OCI-M2 (cell line): ENCODE measurements around the gene HAND1.

Experiments
- DNase-seq: peaks from one replicate; lab custom pipeline; 2025; ENCODE audit not compliant: unreplicated experiment; lab: John Stamatoyannopoulos, UW

The HAND1 gene

GRCh38 chr5:154506049-154506715 lies 28.2 kb upstream of the HAND1 start:
- DNase-seq, result no peak

GRCh38 chr5:154505567-154505966 lies 27.5 kb upstream of the HAND1 start:
- no peak for DNase-seq

GRCh38 chr5:154503698-154504039 lies 25.6 kb upstream of the HAND1 start:
- no peak for DNase-seq

GRCh38 chr5:154502180-154502579 lies 24.2 kb upstream of the HAND1 start:
- no peak for DNase-seq

- no peak for DNase-seq
These were observed 23.5 kb upstream of the HAND1 start for GRCh38 chr5:154501566-154501965.

- DNase-seq, result no peak
These were observed 21.0 kb upstream of the HAND1 start for GRCh38 chr5:154498994-154499393.

- no peak for DNase-seq
These were observed 20.6 kb upstream of the HAND1 start for GRCh38 chr5:154498591-154498990.

- DNase-seq, result no peak
These were observed 16.0 kb upstream of the HAND1 start for GRCh38 chr5:154494036-154494435.

- DNase-seq, result no peak
These were observed 15.2 kb upstream of the HAND1 start for GRCh38 chr5:154493274-154493673.

GRCh38 chr5:154491941-154492340 lies 13.9 kb upstream of the HAND1 start:
- no peak for DNase-seq

- no peak for DNase-seq
These were observed 9.5 kb upstream of the HAND1 start for GRCh38 chr5:154487541-154487940.

GRCh38 chr5:154486427-154486866 lies 8.4 kb upstream of the HAND1 start:
- no peak for DNase-seq

- no peak for DNase-seq
These were observed 7.9 kb upstream of the HAND1 start for GRCh38 chr5:154485850-154486426.

- no peak for DNase-seq
These were observed 7.1 kb upstream of the HAND1 start for GRCh38 chr5:154485096-154485491.

- no peak for DNase-seq
These were observed 6.5 kb upstream of the HAND1 start for GRCh38 chr5:154484393-154485095.

GRCh38 chr5:154483654-154484392 lies 5.8 kb upstream of the HAND1 start:
- no peak for DNase-seq

GRCh38 chr5:154482528-154483449 lies 4.8 kb upstream of the HAND1 start:
- DNase-seq, result no peak

- DNase-seq, result no peak
These were observed 3.8 kb upstream of the HAND1 start for GRCh38 chr5:154481584-154482381.

GRCh38 chr5:154480847-154481246 lies 2.8 kb upstream of the HAND1 start:
- DNase-seq, result no peak
